SKM-1 (cell line): ENCODE measurements around the gene SYT9.

Experiments used
- DNase-seq: peaks from one replicate; lab custom pipeline; 2025; ENCODE audit not compliant: unreplicated experiment; lab: John Stamatoyannopoulos, UW

Gene SYT9

DNA sequence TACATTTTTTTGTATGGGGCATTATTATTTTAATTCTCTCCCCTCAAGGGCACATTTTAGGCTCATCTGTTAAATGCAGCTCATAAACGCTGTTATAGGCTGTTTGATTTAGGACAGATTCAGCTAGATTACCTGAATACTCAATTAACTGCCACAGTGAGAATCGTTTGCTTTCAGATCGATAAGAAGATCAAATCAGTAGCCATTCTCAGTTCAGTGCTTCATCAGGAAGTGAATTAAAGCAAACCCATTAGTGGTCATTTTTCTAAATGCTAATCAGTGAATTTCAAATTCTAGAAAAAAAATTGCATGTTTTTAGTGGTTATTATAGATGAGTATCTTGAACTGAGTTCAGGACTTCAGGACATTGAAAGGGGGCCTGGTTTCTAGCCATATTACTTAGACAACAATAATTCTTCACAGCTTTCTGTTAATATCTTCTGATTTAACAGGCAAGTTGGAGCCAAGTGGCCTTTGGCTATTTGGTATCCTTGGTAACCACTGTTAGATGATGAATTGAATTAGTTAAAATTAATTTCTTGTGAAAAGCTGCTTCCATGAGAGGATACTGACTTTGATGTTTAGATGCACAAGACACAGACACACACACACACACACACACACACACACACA, 18.6 kb downstream of the SYT9 start:
- DNase-seq, result no peak

DNA sequence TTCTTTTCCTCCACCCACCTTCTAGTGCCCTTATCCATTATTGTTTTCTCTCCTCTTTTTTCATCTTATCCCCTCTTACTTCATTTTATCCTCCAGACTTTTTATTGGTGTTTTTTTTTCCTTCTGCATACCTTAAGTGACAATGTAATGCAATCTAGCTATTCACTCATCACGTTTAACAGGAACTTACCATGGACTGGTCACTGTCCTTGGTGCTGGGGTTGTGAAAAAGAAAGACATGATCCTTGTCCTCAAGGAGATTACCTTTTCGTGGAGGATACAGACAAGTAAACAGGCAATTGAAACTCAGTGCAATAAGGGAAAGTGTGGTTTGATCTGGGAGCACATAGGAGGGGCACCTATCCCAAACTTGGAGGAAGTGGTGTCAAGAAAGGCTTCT, 20.7 kb downstream of the SYT9 start:
- DNase-seq, result no peak

DNA sequence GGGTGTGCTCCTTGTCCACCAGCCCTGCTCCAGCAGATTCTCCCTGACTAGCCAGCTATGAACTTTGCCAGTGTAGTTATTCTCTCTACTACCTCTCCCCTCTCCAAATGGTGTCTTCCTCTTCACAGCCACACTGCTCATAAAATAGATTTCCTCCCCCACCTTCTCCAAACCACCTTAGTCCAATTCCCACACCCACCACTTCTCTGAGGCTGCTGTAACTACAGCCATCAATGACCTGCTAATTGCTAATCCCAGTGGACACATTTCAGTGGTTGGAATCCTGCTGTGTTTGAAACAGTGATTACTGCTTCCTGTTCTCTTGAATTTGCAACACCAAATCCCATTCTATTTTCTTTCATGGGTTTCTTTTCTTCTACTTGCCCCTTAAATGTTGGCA, 23.4 kb downstream of the SYT9 start:
- no peak for DNase-seq

DNA sequence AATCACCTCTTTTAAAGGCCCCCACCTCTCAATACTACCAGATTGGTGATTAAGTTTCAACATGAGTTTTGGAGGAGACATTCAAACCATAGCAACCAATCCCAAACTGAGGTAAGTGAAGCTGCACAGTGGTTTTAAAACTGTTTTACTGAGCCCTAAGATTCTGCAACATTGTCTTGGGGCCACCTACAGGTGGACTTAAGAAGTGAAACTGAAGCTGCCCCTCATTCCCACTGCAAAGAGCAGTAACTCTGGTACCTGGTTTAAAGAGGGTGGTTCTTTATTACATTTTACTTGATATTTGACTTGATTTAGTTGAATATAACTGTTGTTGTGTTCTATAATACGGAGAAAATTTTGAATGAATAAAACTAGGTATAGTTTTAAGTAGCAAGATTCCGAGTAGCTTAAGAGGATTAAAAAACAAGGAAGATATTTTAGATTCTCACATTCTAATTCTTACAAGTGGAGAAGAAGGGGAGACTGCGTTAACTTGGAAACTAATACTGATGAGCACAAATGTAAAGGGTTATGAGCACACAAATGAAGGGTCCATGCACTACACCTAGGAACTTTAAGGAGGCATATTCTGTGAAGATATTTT, 26.7 kb downstream of the SYT9 start:
- DNase-seq, result no peak

DNA sequence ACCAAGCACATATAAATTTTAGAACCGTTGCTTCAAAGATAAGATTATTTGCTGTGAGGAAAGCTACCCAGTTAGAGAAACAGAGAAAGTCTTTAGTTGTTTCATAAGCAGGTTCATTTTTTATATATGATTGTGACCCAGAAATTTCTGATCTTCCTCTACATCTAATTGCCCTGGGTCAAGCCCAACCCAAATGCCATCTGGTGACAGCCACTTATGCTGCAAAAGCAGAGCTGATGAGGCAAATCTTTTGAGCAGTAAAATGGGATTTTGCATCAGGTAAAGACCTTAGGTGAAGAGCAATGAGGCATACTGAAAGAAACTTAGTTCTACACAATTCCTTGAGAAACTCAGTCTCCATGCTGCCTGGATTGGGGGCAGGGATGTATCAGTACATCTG, 28.0 kb downstream of the SYT9 start:
- no peak for DNase-seq

DNA sequence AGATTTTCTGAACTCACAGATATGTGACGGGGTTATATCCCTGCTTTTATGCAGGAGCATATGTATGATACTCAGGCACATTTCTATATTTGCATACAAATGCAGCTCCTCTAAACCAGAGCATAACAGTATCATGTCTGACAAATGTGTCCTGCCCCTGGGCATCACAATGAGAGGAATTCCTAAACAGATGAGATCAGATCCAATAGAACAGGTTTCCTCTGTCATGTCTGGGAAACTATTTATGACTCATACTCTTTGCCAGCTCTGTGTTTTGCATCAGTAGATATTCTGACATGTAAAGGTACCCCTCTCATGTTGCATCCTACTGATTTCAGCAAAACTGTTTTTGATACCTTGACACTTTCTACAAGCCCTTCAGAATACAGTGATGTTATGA, 29.4 kb downstream of the SYT9 start:
- no peak for DNase-seq

DNA sequence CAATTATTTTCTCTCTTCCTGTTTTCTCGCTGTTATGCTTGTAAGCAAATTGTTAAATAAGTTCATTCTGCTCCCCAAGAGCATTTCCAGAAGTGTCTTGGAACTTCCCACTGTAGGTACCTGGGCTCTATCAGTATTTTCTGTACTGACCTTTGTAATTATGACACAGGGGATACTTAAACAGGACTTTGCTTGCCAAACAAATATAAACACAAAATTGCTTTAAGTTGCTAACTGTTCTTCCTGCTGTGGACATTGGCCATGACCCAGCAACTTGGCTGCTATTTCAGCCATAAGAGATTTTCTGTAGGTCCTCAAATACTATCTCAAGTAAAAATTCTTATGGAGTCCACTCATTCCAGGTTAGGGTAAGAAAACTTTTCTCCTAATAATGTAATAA, 30.1 kb downstream of the SYT9 start:
- no peak for DNase-seq

DNA sequence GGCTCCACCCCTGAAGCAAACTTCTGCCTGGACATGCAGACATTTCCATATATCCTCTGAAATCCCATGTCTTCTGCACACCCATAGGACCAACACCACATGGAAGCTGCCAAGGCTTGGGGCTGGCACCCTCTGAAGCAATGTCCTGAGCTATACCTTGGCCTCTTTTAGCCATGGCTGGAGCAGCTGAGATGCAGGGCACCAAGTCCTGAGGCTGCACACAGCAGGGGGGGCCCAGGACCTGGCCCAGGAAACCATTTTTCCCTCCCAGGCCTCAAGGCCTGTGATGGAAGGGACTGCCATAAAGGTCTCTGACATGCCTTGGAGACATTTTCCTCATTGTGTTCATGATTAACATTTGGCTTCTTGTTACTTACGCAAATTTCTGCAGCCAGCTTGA, 34.5 kb downstream of the SYT9 start:
- no peak for DNase-seq

DNA sequence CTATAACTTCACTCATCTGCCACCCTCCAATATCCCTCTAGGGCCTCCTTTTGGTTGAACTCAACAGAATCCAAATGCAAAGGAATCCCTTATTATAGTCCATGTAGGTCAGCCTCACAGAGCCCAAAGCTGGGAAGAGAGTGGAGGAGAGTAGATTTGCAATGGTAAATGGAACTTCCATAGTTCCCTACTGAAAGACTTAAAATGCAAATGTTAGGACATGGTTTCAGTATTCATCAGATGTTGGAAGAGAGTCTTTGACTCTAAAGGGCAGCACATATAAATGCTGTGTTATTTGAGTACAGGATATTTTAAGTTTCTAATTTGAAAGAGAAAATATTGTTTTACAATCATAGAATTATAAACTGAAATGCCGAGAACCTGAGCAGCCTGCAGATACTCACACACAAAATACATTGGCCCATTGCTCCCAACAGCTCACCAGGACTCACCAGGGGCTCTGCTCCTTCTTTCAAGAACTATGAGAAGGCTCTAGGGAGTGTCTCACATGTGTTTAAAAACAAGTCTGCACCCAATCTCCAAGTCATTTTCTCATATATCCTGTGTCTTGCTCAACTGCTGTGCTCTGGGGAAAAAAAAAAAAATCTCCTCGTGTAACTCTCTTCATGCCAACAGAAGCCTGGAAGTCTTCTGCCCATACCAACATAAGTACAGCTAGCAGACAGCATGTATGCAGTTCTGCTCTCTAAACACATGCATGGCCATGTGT, 39.6 kb downstream of the SYT9 start:
- DNase-seq, result no peak

DNA sequence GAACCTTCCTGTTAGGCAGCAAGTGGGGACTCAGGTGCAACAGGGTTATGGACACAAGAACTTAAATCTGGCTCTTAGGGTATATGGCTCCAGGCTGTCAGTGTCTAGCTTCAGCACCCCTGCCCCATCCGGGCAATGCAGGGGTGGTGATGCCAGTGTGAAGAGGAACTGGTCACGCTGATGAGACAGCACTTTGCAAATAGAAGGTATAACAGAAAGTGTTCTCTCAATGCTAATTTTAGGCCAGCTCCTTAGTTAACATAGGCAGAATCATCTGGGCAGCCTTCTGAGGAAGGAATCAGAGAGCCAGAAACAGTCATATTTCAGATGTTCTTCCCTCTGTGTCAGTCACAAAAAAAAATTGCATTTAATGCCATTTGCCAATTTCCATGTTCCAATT, 41.2 kb downstream of the SYT9 start:
- no peak for DNase-seq

DNA sequence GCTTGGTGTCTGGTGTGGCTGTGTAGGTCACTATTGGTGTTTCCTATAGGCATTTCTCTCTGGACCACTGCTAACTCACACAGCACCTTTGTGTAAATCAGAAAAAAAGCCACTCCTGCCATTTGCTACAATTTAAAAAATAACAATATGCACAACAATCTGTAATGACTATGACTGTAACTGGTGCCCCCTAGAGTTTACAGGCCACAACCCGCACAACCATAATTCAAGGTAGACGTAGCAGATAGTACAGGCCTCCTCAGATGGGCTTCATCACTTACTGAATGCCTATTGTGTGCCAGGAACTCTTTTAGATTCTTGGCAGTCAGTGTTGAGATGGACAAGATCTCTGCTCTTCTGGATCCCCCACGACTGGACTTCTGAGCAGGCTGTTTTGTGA, 47.7 kb downstream of the SYT9 start:
- no peak for DNase-seq

DNA sequence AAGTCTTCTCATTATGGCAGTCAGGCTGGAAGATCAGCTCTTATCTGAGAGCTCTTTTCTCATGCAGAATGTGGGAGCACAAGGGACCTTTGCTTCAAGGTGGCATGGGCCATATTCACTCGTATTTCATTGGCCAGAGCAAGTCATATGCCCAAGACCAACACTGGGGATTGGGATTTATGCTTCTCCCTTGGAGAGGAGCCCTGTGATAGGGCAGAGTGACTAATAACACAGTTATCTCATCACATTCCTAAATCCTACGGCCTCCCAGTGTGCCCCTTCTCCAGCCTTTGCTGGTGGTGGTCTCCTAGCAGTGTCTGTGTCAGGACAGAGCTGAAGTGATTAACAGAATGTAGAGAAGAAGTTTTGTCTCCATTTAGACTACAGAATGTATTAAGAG, 48.6 kb downstream of the SYT9 start:
- DNase-seq, result no peak

DNA sequence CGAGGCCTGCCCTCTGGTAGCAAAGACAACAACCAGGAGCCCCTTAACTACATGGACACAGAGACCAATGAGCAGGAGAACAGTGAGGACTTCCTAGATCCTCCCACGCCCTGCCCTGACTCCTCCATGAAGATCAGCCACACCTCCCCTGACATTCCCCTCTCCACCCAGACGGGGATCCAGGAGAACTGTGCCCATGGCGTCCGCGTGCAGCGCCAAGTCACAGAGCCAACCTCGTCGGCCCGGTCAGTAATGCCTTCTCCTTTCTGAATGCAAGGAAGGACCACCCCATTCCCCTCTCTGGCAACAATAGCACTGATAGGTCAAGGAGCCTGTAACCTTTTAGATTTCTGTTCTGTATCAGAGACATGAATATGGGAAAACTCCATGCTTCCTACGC, 51.4 kb downstream of the SYT9 start:
- no peak for DNase-seq

DNA sequence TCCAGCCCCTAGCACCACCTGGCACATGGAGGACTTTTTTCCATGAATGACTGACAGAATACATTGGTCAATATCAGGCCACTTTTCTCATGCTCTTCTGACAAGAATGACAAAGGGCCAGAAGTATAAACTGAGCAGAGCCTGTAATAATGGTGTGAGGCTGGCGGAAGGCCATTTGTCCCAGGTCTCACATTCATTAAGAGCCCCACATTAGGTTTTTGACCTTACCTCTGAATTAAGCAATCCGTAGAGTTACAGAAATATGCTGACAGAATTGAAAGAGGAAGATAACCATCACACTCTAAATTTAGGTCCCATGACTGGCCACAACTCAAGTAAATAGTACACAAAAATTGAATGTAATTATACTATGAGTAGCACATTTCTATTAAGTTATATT, 55.2 kb downstream of the SYT9 start:
- no peak for DNase-seq

DNA sequence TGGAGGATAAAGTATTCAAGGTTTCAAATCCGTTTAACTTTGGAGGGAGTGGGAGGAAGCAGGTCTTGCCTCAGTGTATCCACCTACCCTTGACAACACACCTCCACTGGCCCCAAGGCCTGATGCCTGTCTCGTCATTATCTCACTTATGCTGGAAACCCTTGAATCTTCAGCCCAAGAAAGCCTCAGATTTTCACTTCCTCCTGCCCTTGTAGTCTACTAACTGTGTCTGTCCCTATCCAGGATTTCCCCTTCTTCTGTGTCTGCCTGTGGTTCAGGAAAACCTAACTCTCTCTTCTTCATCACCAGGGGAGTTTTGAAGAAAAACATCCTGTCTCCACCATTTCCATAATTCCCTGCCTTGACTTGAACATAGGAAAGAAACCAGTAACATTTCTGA, 56.1 kb downstream of the SYT9 start:
- DNase-seq, result no peak

DNA sequence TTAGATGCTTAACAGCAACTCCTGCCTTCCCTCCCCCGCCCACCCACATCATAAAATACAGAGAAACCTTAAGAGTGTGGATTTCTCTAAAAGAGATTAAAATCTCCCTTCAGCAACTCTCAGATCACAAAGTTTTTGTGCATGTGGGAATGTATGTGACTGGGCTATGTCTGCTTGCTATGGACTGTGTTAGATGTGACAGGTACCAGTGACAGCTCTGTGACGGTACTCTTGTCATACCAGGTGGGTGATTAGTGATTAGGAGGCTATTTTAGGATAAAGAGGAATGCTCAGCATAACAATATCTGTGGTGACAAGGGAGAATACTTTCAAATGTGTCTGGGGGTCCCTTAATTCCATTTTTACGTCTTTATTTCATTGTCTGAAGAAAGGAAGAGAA, 60.2 kb downstream of the SYT9 start:
- DNase-seq, result no peak

DNA sequence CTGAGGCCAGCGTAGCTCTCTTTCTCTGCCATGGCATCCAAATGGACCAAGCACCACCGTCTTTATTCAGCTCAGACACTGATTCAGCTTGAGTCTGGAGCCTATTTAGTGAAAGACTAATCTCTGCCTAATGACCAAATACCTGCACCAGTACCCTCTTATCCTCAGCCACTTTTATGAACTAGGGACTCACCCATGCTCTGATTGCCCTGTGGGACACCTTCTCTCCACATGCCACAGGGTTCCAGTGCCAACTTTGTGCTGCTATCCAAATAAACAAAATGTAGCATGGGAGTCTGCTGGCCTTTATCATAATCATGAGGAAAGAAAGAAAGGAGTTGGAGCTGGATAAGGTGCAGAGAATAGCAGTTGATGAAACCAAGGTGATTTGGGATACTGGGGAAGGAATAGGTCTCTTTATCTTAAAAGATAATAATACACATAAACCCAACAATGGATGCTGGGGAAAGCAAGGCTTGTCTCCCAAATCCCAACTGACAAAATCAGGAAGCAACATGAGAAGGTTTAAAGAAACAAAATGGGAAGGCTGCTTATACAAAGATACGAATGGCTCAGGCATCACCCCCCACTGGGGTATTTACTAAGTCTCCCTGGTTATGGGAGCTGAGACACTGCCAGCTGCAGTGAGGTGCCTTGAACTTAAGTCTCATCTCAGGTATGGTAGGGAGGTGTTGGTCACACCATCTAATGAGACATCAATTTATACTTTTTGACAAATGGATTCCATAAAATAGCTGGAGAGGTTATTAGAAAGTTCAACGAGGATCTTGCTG, 63.3 kb downstream of the SYT9 start:
- DNase-seq, result no peak

DNA sequence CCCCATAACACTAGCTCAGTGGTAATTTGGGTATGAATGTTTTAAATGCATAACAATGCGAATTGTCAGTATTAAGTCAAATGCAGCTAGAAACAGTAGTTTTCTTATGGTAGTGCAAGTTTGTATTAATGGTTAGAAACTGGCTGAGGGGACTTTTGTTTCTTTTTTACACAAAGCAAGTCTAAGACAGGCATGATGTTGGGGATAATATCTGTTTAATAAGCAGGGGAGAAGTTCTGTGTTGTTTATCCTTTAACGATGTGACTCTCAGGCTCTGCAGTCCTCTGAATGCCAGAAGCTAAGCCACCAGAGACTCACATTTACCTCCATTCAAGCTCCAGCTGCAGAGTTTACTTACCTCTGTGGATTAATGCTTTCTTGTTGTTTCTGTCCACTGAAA, 67.8 kb downstream of the SYT9 start:
- no peak for DNase-seq

DNA sequence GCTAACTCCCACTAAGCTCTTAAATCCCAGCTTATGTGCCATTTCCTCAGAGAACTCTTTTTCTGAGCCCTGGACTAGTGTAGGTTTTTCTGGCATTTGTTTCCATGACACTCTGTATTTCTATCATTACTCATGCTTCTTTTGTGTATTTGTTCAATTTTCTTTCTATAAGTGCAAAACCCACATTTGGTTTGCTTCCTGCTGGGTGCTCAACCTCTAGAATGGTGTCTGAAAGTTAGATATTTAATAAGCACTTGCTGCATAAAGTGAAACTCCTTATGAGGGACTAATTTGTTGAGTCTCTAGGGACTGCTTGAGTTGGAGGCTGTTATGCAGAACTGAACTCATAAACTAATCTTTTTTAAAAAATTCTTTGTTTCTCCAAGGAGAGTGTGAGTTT, 68.6 kb downstream of the SYT9 start:
- no peak for DNase-seq

DNA sequence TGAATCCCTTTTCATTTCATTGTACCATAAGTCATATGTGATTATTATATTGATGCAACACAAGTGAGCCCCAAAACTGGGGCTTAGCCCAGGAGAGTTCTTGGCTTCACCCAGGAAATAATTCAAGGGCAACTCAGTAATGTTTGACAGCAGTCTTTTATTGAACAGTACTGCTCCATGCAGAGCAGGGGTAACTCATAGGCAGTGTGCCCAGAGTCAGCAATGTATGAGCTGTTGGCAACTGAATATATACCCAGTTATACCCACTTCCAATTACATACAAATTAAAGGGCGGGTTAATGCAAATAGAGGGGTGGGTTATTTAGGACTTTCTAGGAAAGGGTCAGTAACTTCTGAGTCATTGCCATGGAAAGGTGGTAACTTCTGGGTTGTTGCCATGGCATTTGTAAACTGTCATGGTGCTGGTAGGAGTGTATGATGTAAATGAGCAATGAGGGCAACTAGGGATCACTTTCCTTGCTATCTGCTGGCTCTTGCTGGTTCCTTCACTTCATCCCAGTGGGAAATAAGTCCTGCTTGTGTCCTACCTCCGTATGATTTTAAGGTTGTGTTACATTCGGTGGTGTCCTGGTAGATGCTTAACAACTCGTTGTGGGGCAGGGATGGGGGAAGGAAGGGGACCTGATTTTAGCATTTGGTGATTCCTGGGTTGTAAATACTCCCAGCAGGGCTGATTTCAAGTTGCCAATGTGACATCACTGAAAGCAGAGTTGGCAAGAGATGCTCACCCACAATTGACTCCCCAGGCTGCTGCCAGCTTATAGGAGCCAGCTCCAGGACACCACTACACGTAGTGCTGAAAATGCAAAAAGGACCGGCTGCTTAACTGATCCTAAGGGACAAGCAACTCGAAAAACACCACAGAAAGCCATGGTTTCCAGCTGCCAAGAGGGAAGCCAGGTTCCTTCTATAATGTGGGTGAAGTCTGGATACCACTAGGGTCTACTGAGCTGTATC, 70.1 kb downstream of the SYT9 start:
- no peak for DNase-seq

DNA sequence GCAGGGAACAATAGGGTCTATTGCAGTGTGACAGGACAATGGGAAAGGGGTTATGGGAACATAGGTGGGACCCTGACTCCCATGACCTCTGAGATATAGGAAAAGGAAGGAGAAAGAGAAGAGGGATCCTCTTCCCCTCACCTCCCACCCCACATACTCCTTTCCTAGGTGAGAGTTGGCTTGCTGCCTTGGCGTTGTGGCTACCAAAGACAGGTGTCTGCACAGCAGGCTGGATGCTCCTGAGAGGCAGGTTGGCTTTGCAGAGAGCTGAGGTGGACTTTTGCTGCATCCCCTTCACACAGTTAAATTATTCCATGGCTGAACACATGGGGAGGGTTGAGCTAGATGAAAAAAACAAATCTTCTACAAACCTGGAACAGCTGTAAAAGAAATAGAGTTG, 80.7 kb downstream of the SYT9 start:
- DNase-seq, result no peak
